COLO668 (cell line): ENCODE data around the gene AQP1.

Experiments
- DNase-seq: peaks from one replicate; lab custom pipeline; 2025; ENCODE audit not compliant: unreplicated experiment; lab: John Stamatoyannopoulos, UW

Gene AQP1

DNA sequence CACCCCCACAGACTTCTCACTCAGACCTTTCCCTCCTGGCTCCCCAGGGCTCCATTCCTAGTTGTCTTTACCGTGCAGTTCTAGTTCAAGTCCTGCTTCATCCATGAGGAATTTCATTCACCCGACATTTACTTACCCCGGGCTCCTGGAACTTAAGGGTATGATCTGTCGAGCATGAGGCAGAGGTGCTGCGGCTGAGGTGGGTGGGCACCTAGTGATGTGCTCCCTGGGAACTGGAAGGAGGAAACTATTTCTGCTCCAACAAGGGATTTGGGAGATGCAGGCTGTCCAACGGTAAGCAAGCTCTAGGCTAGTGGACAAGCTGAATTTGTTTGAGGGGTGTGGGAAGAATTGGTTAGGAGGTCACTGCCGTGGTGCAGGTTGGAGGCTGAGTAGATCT lies 30.2 kb upstream of the AQP1 start:
- DNase-seq, result no peak

DNA sequence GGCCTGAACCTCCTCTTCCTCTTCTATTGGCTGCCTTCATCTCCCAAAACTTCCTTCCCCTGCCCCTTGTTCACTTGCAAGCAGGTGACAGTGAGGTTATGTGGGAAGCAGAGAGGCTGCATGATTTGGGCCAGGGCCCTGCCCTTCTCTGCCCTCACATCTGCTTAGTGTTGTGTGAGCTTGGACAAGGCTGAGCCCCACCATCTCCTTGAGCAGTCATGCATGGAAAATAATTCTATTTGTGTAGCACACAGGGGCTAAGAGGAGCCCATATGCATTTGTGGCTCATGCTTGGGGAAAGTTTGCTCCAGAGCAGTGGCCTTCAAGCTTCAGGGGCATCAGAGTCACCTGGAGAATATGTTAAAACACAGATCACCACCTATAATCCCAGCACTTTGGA lies 26.8 kb upstream of the AQP1 start:
- DNase-seq, result no peak

DNA sequence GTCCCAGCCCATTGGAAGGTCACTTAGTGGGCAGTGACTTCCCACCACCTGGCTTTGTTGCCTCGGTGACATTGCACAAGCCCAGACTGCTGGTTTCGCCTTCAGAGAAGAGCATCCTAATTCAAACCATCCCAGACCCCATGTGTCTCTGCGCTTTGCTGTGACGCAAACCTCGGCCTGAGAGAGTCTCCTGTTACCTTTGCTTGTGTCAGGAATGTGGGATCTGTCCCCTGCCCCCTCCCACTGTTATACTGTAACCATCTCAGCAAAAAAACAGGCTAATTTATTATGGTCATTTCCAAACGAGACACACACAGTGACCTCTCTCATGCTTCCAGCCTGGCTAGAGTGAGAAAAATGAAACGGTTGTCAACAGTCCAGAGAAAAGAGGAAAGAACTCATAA lies 25.0 kb upstream of the AQP1 start:
- DNase-seq, result no peak

DNA sequence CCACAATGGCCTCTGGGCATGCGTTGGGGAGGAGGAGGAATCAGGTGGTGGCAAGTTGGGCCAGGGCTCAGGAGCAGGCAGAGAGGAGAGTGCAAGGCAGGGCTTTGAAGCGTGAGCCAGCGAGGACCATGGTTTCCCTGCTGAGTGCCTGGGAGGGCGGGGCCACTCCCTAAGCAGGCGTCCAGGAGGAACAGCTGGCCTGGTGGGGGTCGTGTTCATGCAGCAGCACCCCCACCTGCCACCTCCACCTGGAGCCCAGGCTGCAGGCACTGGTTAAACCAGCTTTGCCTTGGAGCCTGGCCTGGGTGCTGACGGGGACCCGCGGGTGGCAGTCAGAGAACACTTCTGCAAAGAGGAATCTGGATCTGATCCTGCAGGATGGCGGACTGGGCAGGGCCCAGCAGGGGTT lies 24.2 kb upstream of the AQP1 start:
- peak; percentile 40 for DNase-seq

DNA sequence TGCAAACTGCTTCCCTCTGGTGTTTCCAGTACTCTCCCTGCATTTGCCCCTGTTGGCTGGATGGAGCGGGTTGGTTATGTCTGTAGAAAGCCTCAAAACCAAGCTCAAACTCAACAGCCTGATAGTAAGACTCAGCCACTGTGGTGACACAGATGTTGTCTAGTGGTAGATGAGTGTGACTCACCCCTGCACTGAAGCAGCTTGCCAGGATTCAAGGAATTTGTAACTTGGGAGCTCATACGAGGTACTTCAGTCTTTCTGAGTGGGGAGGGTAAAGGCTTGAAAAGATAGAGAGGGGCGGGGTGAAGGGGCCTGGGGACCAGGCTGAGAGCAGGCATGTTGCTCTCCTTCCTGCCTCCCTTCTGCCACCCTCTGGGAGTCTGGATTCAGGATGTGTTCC lies 22.9 kb upstream of the AQP1 start:
- no peak for DNase-seq

DNA sequence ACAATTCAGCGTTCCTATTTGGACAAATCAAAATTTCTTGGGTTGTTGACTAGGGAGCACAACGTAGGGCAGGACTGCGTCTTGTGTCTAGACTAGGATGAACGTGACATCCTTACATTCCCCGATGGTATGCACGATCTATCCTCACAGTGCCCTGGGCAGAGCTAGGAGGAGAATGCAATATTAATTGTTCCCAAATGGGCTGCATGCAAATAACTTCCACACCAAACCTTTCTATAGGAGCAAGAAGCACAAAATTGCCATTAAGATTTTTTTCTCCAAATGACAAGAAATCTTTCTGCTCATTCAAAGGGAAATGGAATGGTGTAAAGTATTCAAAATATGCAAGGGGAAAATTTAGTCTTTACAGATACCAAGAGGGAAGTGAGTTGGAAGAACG lies 21.4 kb upstream of the AQP1 start:
- DNase-seq, result no peak

DNA sequence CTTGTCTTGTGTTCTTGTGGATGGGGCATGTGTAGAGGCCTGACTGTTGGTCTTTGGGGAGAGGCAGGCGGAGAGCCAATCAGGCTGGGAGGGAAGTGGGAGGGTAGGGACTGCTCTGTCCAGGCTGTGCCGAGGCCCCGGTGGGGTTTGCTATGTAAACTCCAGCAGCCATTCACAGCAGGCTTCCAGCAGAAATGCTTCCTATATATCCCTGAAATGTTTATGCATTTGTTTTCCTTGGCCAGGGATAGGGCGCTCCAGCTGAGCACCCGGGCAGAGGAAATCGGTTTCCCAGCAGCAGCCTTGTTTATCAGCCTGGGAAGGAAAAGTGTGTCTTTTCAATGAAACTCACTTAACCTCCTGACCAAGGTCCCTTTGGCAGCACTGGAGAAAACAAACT lies 18.3 kb upstream of the AQP1 start:
- DNase-seq, result no peak

DNA sequence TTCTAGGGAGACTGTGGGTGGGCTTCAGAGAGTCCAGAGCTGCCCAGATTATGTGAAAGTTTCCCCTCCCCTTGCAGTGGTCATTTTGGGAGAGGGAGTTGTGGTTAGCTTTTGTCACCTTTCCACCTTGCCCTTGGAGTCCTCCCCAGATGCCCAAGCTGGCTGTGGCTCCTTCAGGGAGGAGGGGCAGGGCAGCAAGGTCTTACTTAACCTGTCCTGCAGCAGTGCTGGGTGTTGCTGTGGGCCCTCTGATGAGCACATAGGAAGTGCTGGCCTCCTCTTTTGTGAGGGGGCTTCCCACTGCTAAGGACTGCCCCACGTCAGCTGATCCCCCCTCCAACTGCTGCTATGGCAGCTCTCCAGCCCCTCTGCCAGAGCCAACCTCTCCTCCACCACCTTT lies 17.6 kb upstream of the AQP1 start:
- no peak for DNase-seq

DNA sequence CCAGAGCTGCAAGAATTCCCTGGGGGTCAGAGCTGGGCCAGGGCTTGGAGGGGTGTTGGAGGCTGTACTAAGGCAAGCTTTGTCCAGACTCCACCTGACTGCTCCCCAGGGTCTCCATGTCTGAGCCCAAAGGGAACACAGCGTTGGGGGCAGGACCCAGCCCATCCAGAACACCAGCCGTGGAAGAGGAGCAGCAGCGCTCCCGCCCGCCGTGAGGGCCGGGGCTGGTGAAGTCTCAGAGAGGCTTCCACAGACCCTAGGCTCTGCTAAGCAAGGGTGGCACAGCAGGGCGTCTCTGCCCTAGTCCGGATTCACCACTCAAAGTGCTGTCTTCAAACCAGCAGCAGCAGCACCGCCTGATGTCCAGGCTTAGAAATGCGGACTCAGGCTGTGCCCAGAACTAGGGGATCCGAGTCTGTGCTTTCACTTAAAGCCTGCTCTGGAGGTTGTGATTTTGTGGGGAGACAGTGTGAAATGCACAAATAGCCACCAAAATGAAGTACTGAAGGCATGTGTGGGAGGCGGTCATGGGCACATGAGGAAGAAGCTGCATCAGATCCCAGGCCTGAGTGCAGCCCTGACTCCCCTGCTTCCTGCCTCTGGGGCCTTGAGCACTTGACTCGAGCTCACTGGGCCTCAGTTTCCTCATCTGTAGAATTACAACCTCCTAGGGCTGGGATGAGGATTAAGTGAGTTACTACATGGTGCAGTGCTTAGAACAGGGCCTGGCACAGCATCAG lies 16.6 kb upstream of the AQP1 start:
- no peak for DNase-seq

DNA sequence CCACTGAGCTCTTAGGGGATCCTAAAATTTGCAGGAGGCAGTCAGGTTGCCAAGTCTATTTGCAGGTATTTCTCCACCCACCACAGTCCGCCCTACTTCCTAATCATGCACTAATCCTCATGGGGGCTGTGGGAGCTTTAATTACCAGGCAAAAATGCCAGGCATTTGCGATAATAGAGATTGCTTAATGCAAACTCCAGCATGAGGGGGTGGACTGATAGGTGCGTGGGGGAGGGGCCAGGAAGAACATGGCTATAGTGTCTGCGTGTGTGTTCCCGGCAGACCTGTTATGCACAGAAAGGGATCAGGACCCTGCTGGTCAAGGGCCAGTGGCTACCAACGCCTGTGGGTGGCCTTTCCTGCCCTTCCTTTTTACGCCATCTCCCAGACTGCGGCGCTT lies 15.6 kb upstream of the AQP1 start:
- DNase-seq, result no peak

DNA sequence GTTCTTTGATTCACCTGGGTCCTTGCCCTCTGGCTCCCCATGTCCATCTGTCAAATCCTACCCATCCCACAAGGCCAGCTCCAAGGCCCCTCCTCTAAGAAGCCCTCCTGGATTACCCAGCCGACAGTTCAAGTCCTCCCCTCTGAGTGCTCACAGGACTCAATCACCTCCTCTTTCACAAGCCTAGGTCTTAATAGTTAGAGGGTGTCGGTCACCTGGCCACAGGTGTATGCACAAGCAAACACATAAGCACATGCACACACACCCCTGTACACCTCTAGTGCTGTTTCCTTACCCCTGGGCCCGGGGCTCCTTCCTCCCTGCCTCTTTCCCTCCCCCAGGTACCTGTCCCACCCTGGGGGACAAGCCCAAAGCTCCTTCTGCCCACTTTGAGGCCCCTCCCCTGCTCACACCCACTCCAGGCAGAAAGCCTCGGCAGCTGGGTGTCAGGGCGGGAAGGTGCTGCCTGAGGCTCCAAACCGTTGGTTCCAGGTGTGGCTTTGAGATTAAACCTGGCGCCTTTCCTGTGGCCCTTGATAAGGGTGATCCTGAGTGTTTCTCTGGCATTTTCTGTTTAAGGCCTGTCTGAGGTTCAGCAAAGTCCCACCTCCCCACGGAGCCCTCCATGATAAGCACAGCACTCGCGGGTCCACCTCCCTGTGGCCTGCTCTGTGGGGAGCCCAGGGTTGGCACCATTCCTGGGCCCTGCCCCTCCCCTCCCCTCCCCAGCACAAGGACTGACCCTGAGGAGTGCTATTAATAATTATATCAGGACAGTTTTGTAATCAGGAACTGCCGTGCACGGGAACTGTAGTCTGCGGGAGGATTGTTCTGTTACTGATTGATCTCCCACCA lies 14.6 kb upstream of the AQP1 start:
- no peak for DNase-seq

DNA sequence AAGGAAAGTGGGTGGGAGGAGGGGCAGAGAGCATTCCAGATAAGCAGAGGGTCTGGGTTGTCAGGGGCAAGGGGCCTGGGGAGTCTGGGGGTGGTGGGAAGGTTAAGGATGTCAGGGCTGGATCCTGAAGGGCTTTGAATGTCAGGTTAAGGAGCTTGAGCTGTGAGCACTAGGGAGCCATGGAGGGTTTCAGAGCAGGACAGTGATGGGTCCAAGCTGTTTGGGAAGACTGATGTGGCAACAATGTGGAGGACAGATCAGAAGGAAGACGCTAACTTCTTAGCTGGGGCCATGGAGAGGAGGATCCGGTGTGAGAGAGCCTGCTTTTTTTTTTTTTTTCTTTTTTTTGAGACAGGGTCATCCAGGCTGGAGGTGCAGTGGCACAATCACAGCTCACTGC lies 13.9 kb upstream of the AQP1 start:
- no peak for DNase-seq

DNA sequence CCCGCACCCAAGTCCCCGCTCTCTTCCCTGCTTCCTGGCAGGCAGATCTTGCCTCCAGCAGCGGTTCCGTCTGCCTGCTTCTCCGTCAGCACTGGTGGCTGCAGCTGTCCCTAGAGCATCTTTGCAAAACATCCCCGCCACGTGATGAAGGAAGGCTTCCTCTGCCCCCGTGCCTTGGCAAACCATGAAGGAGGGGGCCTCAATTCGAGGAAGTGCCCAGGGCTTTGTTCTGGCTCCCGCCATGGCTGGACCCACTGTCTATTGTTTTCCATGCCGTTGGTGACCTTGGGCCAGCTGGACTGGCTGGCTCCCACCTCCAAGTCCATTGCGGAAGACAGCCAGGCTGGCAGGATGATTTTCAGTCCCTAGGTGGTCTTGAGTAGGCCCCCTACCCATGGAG lies 13.2 kb upstream of the AQP1 start:
- DNase-seq, result no peak

DNA sequence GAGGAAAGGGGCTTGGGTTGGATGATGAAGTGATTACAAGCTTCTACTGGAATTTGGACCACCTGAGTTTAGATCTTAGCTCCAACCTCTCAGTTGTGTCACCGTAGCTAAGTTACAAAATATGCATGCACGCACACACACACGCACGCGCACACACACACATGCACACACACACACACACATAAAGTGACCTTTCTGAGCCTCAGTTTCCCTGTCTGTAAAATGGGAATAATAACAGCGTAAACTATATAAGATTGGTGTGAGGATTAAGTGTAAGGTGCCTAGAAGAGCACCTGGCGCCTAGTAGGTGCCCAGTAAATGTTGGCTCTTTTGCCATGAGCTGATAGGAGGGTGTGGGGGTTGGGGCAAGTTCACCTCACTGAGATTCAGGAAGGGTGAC lies 12.6 kb upstream of the AQP1 start:
- DNase-seq, result no peak

DNA sequence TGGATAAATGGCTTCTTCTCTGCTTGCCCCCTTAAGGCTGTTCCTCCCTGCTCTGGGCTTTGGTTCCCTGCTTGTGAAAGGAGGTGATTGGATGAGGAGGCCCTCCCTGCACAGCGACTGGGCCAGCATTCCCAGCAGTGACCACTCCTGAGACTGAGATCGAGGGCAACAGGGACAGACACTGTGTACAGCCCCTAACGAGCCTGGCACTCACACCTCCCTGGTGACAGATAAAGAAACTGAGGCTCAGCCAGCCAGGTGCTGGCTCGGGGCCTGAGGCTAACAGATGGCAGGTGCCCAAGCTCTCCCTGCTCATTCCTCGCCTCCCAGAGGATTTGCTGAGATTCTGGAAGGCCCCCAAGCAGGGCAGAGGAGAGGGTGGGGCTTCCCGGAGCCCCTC lies 12.0 kb upstream of the AQP1 start:
- DNase-seq, result no peak

DNA sequence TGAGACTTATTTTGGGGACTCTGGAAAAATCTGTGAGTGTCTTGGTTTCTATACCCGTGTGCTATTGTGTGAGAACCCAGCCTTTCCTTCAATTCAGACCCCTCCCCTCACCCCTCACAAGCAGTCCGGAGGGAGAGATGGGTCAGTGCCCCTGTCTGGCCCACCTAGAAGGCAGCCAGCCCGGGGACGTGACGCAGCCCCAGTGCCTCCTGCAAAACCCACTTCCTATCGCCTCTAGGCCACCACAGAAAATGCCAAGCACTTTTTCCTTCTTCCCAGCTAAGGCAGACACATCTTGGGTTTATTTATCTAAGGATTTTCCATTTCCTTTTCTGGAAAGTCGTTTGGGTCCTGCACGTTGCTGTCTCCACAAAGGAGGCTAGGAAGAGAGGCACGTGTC lies 11.6 kb upstream of the AQP1 start:
- DNase-seq, result no peak

DNA sequence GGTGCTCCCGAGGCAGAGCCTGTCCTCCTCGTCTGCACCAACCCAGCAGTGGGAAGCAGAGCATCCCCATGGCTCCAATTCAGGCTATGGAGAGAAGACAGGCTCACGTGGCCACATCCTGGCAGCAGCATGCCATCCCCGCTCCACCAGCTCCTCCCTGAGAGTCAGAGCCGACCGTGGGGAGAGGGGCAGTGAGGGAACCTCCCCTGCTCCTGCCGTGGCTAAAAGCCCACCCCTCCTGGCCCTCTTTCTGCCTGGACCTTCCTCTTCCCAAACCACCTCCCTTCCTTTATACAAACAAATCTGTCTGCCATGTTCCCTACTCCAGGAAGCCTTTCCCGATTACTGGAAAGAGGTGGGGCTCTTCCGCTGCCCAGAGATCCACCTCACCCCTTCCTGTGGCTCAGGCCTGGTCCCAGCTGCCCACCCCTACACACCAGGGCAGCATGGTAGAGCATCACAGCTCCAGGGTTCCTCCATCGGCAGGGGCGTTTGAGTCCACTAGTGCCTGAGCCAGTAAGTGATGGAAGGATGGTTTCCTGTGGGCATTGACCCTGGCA lies 10.8 kb upstream of the AQP1 start:
- no peak for DNase-seq

DNA sequence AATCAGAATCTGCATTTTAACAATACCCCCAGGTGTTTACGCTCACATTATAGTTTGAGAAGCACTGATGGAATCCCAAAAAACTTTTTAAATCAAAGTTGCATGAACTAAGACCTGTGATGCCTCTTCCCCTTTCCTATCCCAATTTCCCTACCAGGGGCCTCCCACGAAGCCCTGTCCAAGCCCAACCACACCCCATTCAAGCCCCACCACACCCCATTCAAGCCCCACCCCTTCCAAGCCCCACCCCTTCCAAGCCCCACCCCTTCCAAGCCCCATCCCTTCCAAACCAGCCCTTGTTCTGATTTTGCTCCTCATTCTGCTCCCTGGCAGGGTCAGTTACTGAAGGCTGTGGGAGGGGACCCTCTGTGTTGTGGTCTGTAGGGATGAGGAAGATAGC lies 9.8 kb upstream of the AQP1 start:
- no peak for DNase-seq

DNA sequence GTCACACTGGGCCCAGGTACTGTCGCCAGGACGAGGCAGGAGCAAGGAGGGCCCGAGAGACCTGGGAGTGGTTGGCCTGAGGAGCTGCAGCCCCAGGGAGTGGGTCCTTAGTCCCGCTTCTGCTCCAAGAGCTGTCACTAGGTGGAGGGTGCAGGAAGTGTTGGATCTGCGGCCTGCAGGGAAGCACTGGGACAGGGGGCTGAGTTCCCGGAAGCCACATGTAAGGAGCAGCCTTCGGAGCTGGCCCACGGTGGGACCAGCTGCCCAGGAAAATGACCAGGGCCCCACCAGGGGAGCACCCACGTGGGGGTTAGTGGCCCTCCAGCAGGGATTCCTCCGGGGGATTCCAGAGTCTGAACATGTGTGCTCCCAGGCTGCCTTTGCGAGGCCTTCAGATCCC lies 9.2 kb upstream of the AQP1 start:
- no peak for DNase-seq

DNA sequence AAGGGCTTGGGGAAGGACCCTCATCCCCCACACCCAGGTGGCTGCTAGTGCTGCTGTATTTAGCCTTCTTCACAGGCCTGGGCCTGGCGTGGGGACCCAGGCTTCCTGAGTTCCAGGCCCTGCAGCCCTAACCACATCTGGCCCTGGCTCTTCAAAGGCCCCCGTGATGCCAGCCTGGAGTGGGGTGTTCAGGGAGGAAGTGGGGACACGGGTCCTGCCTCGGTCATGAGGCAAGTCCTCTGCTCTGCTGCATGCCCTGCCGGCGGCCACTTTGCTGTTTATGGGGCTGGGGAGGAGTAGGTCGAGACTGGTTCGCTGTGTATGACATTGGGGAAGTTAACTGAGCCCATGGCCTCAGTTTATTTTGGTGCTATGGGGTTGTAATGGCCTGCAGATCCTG lies 8.5 kb upstream of the AQP1 start:
- DNase-seq, result no peak

DNA sequence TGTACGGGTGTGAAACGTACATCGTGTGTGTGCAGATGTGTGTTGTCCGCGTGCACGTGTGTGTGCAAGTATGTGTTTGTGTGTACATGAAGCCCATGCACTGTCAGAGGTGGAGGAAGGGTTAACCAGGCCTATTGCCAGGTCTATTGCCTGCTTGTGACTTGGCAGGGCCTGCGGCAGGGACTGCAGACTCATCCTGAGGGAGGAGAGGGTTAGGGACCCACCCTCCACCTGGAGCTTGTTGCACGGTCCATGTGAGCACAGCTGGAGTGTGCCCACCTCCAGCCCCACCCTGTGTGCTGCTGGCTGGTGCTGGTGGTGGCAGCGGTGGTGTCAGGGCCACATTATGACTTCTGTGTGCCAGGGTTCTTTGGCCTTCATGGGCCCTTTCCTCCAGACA lies 7.1 kb upstream of the AQP1 start:
- DNase-seq, result no peak
